GM12878 (cell line): ENCODE measurements around the gene SEMA4G.

ENCODE experiments used
- CTCF ChIP-seq, 3 experiments: IDR thresholded peaks in 2 of 3; conservative IDR thresholded peaks in 1 of 3; 2 replicates each; pipeline ENCODE4 v1.5.1; 2011; ENCODE audit warnings: low read depth in 3 of 3, low read length in 3 of 3, mild to moderate bottlenecking in 3 of 3, control low read depth in 2 of 3, moderate library complexity in 2 of 3, inconsistent platforms in 1 of 3, mixed read lengths in 1 of 3; ENCODE audit not compliant: control insufficient read depth in 2 of 3, insufficient read depth in 1 of 3; ENCODE audit errors: extremely low read depth in 1 of 3
- ETV6 ChIP-seq, 2 experiments: fragments of 450-650 bp in 1 of 2; IDR thresholded peaks in 1 of 2; conservative IDR thresholded peaks in 1 of 2; 2 replicates each; pipeline ENCODE4 v1.6.1; 2014; ENCODE audit warnings: antibody characterized with exemption in 1 of 2, borderline replicate concordance in 1 of 2, low read depth in 1 of 2, mild to moderate bottlenecking in 1 of 2, moderate library complexity in 1 of 2
- IKZF1 ChIP-seq: fragments of 450-650 bp; conservative IDR thresholded peaks from 2 replicates; pipeline ENCODE4 v1.6.1; 2017; ENCODE audit warnings: antibody characterized with exemption, mild to moderate bottlenecking
- NR2C2 ChIP-seq: IDR thresholded peaks from 2 replicates; pipeline ENCODE4 v1.6.1; 2011; ENCODE audit warnings: borderline replicate concordance, low read depth; ENCODE audit not compliant: control insufficient read depth, insufficient read length
- POLR2A ChIP-seq: IDR thresholded peaks from 2 replicates; pipeline ENCODE4 v1.6.1; 2011; ENCODE audit warnings: low read depth, mild to moderate bottlenecking, low read length
- SIX5 ChIP-seq: IDR thresholded peaks from 2 replicates; pipeline ENCODE4 v1.6.1; 2011; ENCODE audit warnings: mild to moderate bottlenecking, low read depth, low read length, moderate library complexity; ENCODE audit not compliant: severe bottlenecking
- SREBF2 ChIP-seq: IDR thresholded peaks from 2 replicates; pipeline ENCODE4 v1.6.1; 2012; ENCODE audit warnings: mild to moderate bottlenecking, low read length
- TF ChIP-seq, protein P1 (sequence below): IDR thresholded peaks from 2 replicates; pipeline ENCODE4 v1.6.1; 2011; ENCODE audit warnings: borderline replicate concordance, low read depth, mild to moderate bottlenecking, moderate library complexity, mixed read lengths, low read length; ENCODE audit not compliant: insufficient read depth; ENCODE audit errors: extremely low read length
- TF ChIP-seq, protein P2 (sequence below): IDR thresholded peaks from 2 replicates; pipeline ENCODE4 v1.6.1; 2012; ENCODE audit warnings: mild to moderate bottlenecking, low read depth, low read length

- TF ChIP-seq, protein P1, sequence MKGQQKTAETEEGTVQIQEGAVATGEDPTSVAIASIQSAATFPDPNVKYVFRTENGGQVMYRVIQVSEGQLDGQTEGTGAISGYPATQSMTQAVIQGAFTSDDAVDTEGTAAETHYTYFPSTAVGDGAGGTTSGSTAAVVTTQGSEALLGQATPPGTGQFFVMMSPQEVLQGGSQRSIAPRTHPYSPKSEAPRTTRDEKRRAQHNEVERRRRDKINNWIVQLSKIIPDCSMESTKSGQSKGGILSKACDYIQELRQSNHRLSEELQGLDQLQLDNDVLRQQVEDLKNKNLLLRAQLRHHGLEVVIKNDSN, result no peak
- TF ChIP-seq NR2C2 (no peak), ETV6 (conservative IDR thresholded peaks at IDR 0.05 in 1 of 2, IDR thresholded peaks at IDR 0.05 in 1 of 2; ENCODE audit: borderline replicate concordance in 1 of 2, low read depth in 1 of 2) (no peak), SIX5 (no peak), IKZF1 (no peak), CTCF (IDR thresholded peaks at IDR 0.05 in 2 of 3, conservative IDR thresholded peaks at IDR 0.05 in 1 of 3; ENCODE audit: control insufficient read depth in 2 of 3, extremely low read depth in 1 of 3, insufficient read depth in 1 of 3, low read depth in 3 of 3, low read length in 3 of 3) (no peak), SREBF2 (no peak), POLR2A (no peak)
- TF ChIP-seq, protein P2, sequence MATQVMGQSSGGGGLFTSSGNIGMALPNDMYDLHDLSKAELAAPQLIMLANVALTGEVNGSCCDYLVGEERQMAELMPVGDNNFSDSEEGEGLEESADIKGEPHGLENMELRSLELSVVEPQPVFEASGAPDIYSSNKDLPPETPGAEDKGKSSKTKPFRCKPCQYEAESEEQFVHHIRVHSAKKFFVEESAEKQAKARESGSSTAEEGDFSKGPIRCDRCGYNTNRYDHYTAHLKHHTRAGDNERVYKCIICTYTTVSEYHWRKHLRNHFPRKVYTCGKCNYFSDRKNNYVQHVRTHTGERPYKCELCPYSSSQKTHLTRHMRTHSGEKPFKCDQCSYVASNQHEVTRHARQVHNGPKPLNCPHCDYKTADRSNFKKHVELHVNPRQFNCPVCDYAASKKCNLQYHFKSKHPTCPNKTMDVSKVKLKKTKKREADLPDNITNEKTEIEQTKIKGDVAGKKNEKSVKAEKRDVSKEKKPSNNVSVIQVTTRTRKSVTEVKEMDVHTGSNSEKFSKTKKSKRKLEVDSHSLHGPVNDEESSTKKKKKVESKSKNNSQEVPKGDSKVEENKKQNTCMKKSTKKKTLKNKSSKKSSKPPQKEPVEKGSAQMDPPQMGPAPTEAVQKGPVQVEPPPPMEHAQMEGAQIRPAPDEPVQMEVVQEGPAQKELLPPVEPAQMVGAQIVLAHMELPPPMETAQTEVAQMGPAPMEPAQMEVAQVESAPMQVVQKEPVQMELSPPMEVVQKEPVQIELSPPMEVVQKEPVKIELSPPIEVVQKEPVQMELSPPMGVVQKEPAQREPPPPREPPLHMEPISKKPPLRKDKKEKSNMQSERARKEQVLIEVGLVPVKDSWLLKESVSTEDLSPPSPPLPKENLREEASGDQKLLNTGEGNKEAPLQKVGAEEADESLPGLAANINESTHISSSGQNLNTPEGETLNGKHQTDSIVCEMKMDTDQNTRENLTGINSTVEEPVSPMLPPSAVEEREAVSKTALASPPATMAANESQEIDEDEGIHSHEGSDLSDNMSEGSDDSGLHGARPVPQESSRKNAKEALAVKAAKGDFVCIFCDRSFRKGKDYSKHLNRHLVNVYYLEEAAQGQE, result no peak
Measured at GRCh38 chr10:100989088-100989487, 19.8 kb downstream of the SEMA4G start.
